H1 (cell line): ENCODE data around the gene C2CD2L. TPM values are rescaled to one million over a fixed set of nuclear protein-coding genes. Genes with fewer than 3 reads are reported as not detected.

Experiments
- CTCF ChIA-PET: fragments of 300-600 bp; sonication (Branson Sonifier 250); formaldehyde crosslinking; loops from one replicate; lab custom pipeline; 2021; ENCODE audit not compliant: partially characterized antibody; lab: Charles Lee
- POLR2A ChIA-PET: fragments of 300-600 bp; sonication (Branson Sonifier 250); formaldehyde crosslinking; loops from one replicate; lab custom pipeline; 2021; ENCODE audit warnings: inconsistent platforms; ENCODE audit not compliant: partially characterized antibody; lab: Charles Lee
- DNase-seq, 2 experiments: peaks; one replicate each; pipeline versions ENCODE4 v3.0.0 to v3.0.0-alpha.2; 2010 to 2022; ENCODE audit warnings: low spot score in 2 of 2, low read depth in 1 of 2, mixed read lengths in 1 of 2
- FAIRE-seq: peaks from 2 replicates; lab custom pipeline; 2011; peaks lifted over from hg19 to GRCh38; lab: Jason Lieb, UNC
- H2AFZ ChIP-seq: 2 replicates; pipeline ENCODE4 v1.8.1; 2012; ENCODE audit warnings: low read length, inconsistent platforms
- H2AK5ac ChIP-seq: 2 replicates; pipeline ENCODE4 v1.6.1; 2013; ENCODE audit warnings: low read depth, low read length
- H2BK120ac ChIP-seq: replicated peaks from 2 replicates; pipeline ENCODE3; 2013; ENCODE audit warnings: low read depth, low read length, inconsistent platforms
- H2BK12ac ChIP-seq: 2 replicates; pipeline ENCODE4 v1.6.1; 2013; ENCODE audit warnings: low read depth, low read length
- H2BK15ac ChIP-seq: 2 replicates; pipeline ENCODE4 v1.6.1; 2013; ENCODE audit warnings: low read length
- H2BK20ac ChIP-seq: 2 replicates; pipeline ENCODE4 v1.6.1; 2013; ENCODE audit warnings: low read length
- H2BK5ac ChIP-seq: 2 replicates; pipeline ENCODE4 v1.6.1; 2013; ENCODE audit warnings: low read depth, low read length
- H3K14ac ChIP-seq: 2 replicates; pipeline ENCODE4 v1.6.1; 2013; ENCODE audit warnings: inconsistent platforms; ENCODE audit not compliant: insufficient read length
- H3K18ac ChIP-seq: 2 replicates; pipeline ENCODE4 v1.6.1; 2013; ENCODE audit warnings: low read length; ENCODE audit errors: extremely low read depth
- H3K23ac ChIP-seq: 2 replicates; pipeline ENCODE4 v1.6.1; 2013; ENCODE audit warnings: inconsistent platforms; ENCODE audit not compliant: insufficient read length
- H3K23me2 ChIP-seq: 2 replicates; pipeline ENCODE4 v1.6.1; 2013; ENCODE audit warnings: low read depth, low read length
- H3K27ac ChIP-seq: 2 replicates; pipeline ENCODE4 v1.6.1; 2011; ENCODE audit warnings: low read depth, low read length, inconsistent platforms
- H3K27me3 ChIP-seq, 4 experiments: replicated peaks in 1 of 4; 1 replicate in 1 of 4; 2 replicates in 3 of 4; pipeline versions ENCODE4 v1.6.1 to v1.8.1; 2011 to 2013; ENCODE audit warnings: low read length in 3 of 4, mild to moderate bottlenecking in 3 of 4, inconsistent platforms in 2 of 4, mixed read lengths in 2 of 4, moderate library complexity in 1 of 4; ENCODE audit not compliant: control insufficient read depth in 3 of 4, insufficient read depth in 3 of 4; ENCODE audit errors: extremely low read depth in 1 of 4
- H3K36me3 ChIP-seq, 4 experiments: 2 replicates each; pipeline versions ENCODE4 v1.6.1 to v1.8.1; 2011 to 2013; ENCODE audit warnings: mild to moderate bottlenecking in 4 of 4, low read length in 3 of 4, moderate library complexity in 2 of 4, control low read depth in 1 of 4, inconsistent platforms in 1 of 4; ENCODE audit not compliant: insufficient read depth in 4 of 4, control insufficient read depth in 2 of 4
- H3K4ac ChIP-seq: replicated peaks from 2 replicates; pipeline ENCODE3; 2013; ENCODE audit warnings: low read length, low read depth, mixed read lengths, inconsistent platforms; ENCODE audit not compliant: insufficient read length
- H3K4me1 ChIP-seq, 4 experiments: replicated peaks in 1 of 4; 1 replicate in 1 of 4; 2 replicates in 3 of 4; pipeline versions ENCODE4 v1.6.1 to v1.8.1; 2011 to 2013; ENCODE audit warnings: low read length in 3 of 4, inconsistent platforms in 2 of 4, mixed read lengths in 1 of 4; ENCODE audit not compliant: insufficient read depth in 4 of 4, control insufficient read depth in 3 of 4
- H3K4me2 ChIP-seq, 2 experiments: 2 replicates each; pipeline versions ENCODE4 v1.6.1 to v1.8.1; 2011 to 2013; ENCODE audit warnings: low read depth in 2 of 2, low read length in 2 of 2, control low read depth in 1 of 2, inconsistent platforms in 1 of 2, mild to moderate bottlenecking in 1 of 2; ENCODE audit not compliant: insufficient read depth in 1 of 2
- H3K4me3 ChIP-seq, 4 experiments: fragments of 200-600, 300-600 bp in 1 of 4; sonication (generic), shearing (Covaris generic), sonication (Bioruptor Twin) in 1 of 4; 2 replicates each; pipeline versions ENCODE4 v1.5.1 to v1.8.1; 2011 to 2016; ENCODE audit warnings: low read length in 4 of 4, low read depth in 3 of 4, control low read depth in 2 of 4, inconsistent platforms in 2 of 4, mild to moderate bottlenecking in 2 of 4, mixed read lengths in 1 of 4, moderate library complexity in 1 of 4; ENCODE audit not compliant: insufficient read depth in 2 of 4; ENCODE audit errors: extremely low read depth in 1 of 4
- H3K56ac ChIP-seq: replicated peaks from 2 replicates; pipeline ENCODE3; 2013; ENCODE audit warnings: low read depth, mild to moderate bottlenecking, mixed read lengths, low read length, inconsistent platforms; ENCODE audit not compliant: insufficient read length
- H3K79me1 ChIP-seq: 2 replicates; pipeline ENCODE4 v1.6.1; 2013; ENCODE audit warnings: low read depth, low read length, control low read depth
- H3K79me2 ChIP-seq, 2 experiments: 2 replicates each; pipeline versions ENCODE4 v1.6.1 to v1.8.1; 2012 to 2013; ENCODE audit warnings: low read length in 2 of 2, mild to moderate bottlenecking in 2 of 2, inconsistent platforms in 1 of 2; ENCODE audit not compliant: insufficient read depth in 2 of 2, control insufficient read depth in 1 of 2
- H3K9ac ChIP-seq, 4 experiments: replicated peaks in 1 of 4; 1 replicate in 1 of 4; 2 replicates in 3 of 4; pipeline versions ENCODE4 v1.6.1 to v1.8.1; 2011 to 2013; ENCODE audit warnings: low read depth in 3 of 4, low read length in 3 of 4, control low read depth in 2 of 4, mild to moderate bottlenecking in 2 of 4, moderate library complexity in 2 of 4, inconsistent platforms in 1 of 4; ENCODE audit errors: extremely low read depth in 1 of 4
- H3K9me3 ChIP-seq, 2 experiments: 2 replicates each; pipeline versions ENCODE4 v1.6.1 to v1.8.1; 2012 to 2013; ENCODE audit warnings: mild to moderate bottlenecking in 2 of 2, moderate library complexity in 2 of 2, control low read depth in 1 of 2, inconsistent platforms in 1 of 2, low read depth in 1 of 2, low read length in 1 of 2, mixed read lengths in 1 of 2; ENCODE audit not compliant: insufficient read depth in 2 of 2
- H4K20me1 ChIP-seq, 2 experiments: replicated peaks in 1 of 2; 2 replicates each; pipeline versions ENCODE3 to v1.8.1; 2011 to 2013; ENCODE audit warnings: inconsistent platforms in 2 of 2, low read length in 2 of 2, mild to moderate bottlenecking in 1 of 2; ENCODE audit not compliant: insufficient read depth in 2 of 2, control insufficient read depth in 1 of 2
- H4K5ac ChIP-seq: 2 replicates; pipeline ENCODE4 v1.6.1; 2013; ENCODE audit warnings: low read length, low read depth, mixed read lengths, inconsistent platforms; ENCODE audit not compliant: insufficient read length
- H4K8ac ChIP-seq: 2 replicates; pipeline ENCODE4 v1.8.0; 2013; ENCODE audit warnings: mild to moderate bottlenecking, moderate library complexity, low read length, inconsistent platforms; ENCODE audit not compliant: insufficient read depth; ENCODE audit errors: extremely low read depth
- H4K91ac ChIP-seq: replicated peaks from 2 replicates; pipeline ENCODE3; 2013; ENCODE audit warnings: low read length, mixed read lengths, inconsistent platforms; ENCODE audit not compliant: insufficient read length
- ATF3 ChIP-seq: IDR thresholded peaks from 2 replicates; pipeline ENCODE4 v1.6.1; 2011; ENCODE audit warnings: low read depth, mild to moderate bottlenecking, low read length; ENCODE audit not compliant: insufficient read depth
- CEBPB ChIP-seq: IDR thresholded peaks from 2 replicates; pipeline ENCODE4 v1.6.1; 2012; ENCODE audit warnings: low read depth, low read length
- E2F6 ChIP-seq: IDR thresholded peaks from 2 replicates; pipeline ENCODE4 v1.6.1; 2012; ENCODE audit warnings: inconsistent platforms
- JUND ChIP-seq: IDR thresholded peaks from 2 replicates; pipeline ENCODE4 v1.6.1; 2011; ENCODE audit warnings: mild to moderate bottlenecking, improper control_type of control experiment, low read length
- POLR2A ChIP-seq, 2 experiments: IDR thresholded peaks; 1 replicate in 1 of 2; 2 replicates in 1 of 2; pipeline ENCODE4 v1.6.1; 2011; ENCODE audit warnings: low read depth in 2 of 2, low read length in 2 of 2, mild to moderate bottlenecking in 2 of 2; ENCODE audit errors: control extremely low read depth in 1 of 2
- RNF2 ChIP-seq: fragments of 200-900, 300-1000 bp; sonication (generic); IDR thresholded peaks from 2 replicates; pipeline ENCODE4 v1.7.1; 2016; ENCODE audit warnings: borderline replicate concordance, low read depth, mild to moderate bottlenecking, antibody characterized with exemption, low read length; ENCODE audit not compliant: poor library complexity, severe bottlenecking; ENCODE audit errors: missing control alignments
- RXRA ChIP-seq: IDR thresholded peaks from 2 replicates; pipeline ENCODE4 v1.6.1; 2011; ENCODE audit warnings: low read depth, mild to moderate bottlenecking, low read length, moderate library complexity; ENCODE audit not compliant: insufficient read depth
- SP1 ChIP-seq: IDR thresholded peaks from 2 replicates; pipeline ENCODE4 v1.6.1; 2011; ENCODE audit warnings: low read depth, low read length
- SRF ChIP-seq: IDR thresholded peaks from 2 replicates; pipeline ENCODE4 v1.6.1; 2011; ENCODE audit warnings: mild to moderate bottlenecking, low read depth, low read length, moderate library complexity
- TAF7 ChIP-seq: optimal IDR thresholded peaks from 2 replicates; pipeline ENCODE3; 2011; ENCODE audit warnings: low read depth, mild to moderate bottlenecking, inconsistent platforms, low read length, moderate library complexity, borderline replicate concordance
- YY1 ChIP-seq: IDR thresholded peaks from 2 replicates; pipeline ENCODE4 v1.6.1; 2011; ENCODE audit warnings: low read depth, mild to moderate bottlenecking, low read length
- WGBS, 2 experiments: shearing (Covaris generic) in 1 of 2; methylation state at CpG; one replicate each; pipeline versions ENCODE4 v1.1.6 to v1.1.7; 2013 to 2015; ENCODE audit warnings: low lambda C conversion rate in 2 of 2, mixed read lengths in 2 of 2, inconsistent platforms in 1 of 2, low coverage in 1 of 2, missing lambda C conversion rate in 1 of 2; ENCODE audit not compliant: insufficient replicate concordance in 2 of 2, insufficient coverage in 1 of 2, insufficient read length in 1 of 2; ENCODE audit errors: extremely low coverage in 1 of 2, missing lambda C conversion rate in 1 of 2; 5-methylcytosine and 5-hydroxymethylcytosine counted together
- polyA plus RNA-seq, 7 experiments: library from polyadenylated mRNA; depleted of rRNA in 3 of 7; stranded (reverse) in 5 of 7; unstranded in 2 of 7; fragments of >200 nt in 5 of 7; fragments of 200-250 nt in 2 of 7; gene quantifications; 1 replicate in 5 of 7; 2 replicates in 1 of 7; 4 replicates in 1 of 7; pipeline versions ENCODE4 v1.2.1 to v1.2.3, GENCODE V29; 2011 to 2013; ENCODE audit warnings: missing spikeins in 2 of 7, mixed read lengths in 2 of 7
- total RNA-seq: library from RNA; stranded (reverse); fragmentation: NEBNext Ultra II Directional; extraction: Animal tissue kit (Norgen Biotek cat#: 25700); gene quantifications from 2 replicates; pipeline ENCODE4 v1.2.1, GENCODE V29; 2021

Gene C2CD2L
- total and polyA plus RNA-seq, 2 of the 8 experiments (the other 6 are each of a cell fraction or from before 2014, with no cell fraction given), result 2.5 to 4.0 TPM

- ChIA-PET CTCF (interaction anchor here (0.8 to 23.6 kb wide), 9 partner anchors 6 to 137 kb away, joined by 3 to 389 read pairs (median 10); partner anchors contain the start of genes CBL, NHERF4 and NLRX1), POLR2A (interaction anchor here (0.6 to 7.7 kb wide), 12 partner anchors 8 to 54 kb away, joined by 3 to 58 read pairs (median 4); partner anchors contain the start of genes DPAGT1, HINFP and NLRX1)
- Histone ChIP-seq H4K91ac (no peak overlapping the region), H3K4me2 (peak overlapping the region; percentile 90 to 96; a peak in 3 of 4 replicates), H4K8ac (no peak overlapping the region), H3K27me3 (peaks cover 16 to 42% (median 33%) of the 10 kb centered on the region in 4 experiments), H2BK15ac (peak overlapping the region; percentile 32; the same call in 1 of the 2 replicates), H3K27ac (no peak overlapping the region), H3K79me1 (no peaks in the 10 kb centered on the region), H4K5ac (no peak overlapping the region), H3K9me3 (no peaks in the 10 kb centered on the region), H2BK12ac (peak overlapping the region; percentile 65; the same call in 1 of the 2 replicates), H3K4me3 (peak overlapping the region in 1 of 4 experiments; percentile 83; a peak in 1 of 8 replicates), H2AFZ (no peak overlapping the region), H2BK20ac (no peak overlapping the region), H3K9ac (no peak overlapping the region), H3K36me3 (no peaks in the 10 kb centered on the region), H3K14ac (no peak overlapping the region), H3K23me2 (peaks cover 12% of the 10 kb centered on the region; the same call in 1 of the 2 replicates), H4K20me1 (no peaks in the 10 kb centered on the region), H3K23ac (no peak overlapping the region), H3K79me2 (no peaks in the 10 kb centered on the region), H2AK5ac (no peak overlapping the region), H3K18ac (no peak overlapping the region), H3K4me1 (peaks cover 5 to 16% (median 11%) of the 10 kb centered on the region in 4 experiments), H3K4ac (no peak overlapping the region), H2BK5ac (no peak overlapping the region), H3K56ac (no peak overlapping the region), H2BK120ac (no peak overlapping the region)
- no peak for FAIRE-seq
- whole genome bisulfite sequencing, 2 experiments, result 33% methylated on average over 6 of the region's 6 CpGs; no CpG with 5 or more reads in 1 of the 2 experiments
- no peak for DNase-seq
- no peak for TF ChIP-seq SP1
- TF ChIP-seq RNF2, result no peak
- no peak for TF ChIP-seq TAF7
- no peak for TF ChIP-seq ATF3
- TF ChIP-seq YY1, result no peak
- TF ChIP-seq E2F6, result peak; percentile 84
- TF ChIP-seq RXRA, result no peak
- no peak for TF ChIP-seq SRF
- TF ChIP-seq CEBPB, result no peak
- TF ChIP-seq POLR2A (IDR thresholded peaks at IDR 0.05; ENCODE audit: control extremely low read depth in 1 of 2, low read depth in 2 of 2, low read length in 2 of 2), result no peak
- TF ChIP-seq JUND, result no peak
Measured at GRCh38 chr11:119147604-119148333, 40.6 kb downstream of the C2CD2L start.
